NCI-H526 treated with DMSO at 0.1 percent for 48 hours (cell line): ENCODE measurements around the gene UBE2N.

Source experiments
- DNase-seq: peaks from one replicate; lab custom pipeline; 2025; lab: John Stamatoyannopoulos, UW

The UBE2N gene

DNA sequence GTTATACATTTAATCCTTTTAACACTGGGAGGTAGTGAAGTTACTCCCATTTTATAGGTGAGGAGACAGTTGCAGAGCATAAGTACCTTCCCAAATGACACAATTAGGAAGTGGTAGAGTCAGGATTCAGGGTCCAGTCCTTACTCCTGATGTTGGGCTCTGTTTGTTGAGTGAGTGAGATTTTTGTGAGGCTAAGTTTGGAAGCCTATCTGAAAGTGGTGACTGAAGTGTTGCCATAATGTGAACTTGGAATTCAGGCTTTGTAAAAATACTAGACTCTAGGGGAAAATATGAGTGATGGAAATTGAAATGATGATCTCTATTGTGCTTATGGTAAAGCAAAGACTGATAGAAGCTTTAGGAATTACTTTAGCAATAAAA, 61.8 kb downstream of the UBE2N start:
- DNase-seq, result no peak

DNA sequence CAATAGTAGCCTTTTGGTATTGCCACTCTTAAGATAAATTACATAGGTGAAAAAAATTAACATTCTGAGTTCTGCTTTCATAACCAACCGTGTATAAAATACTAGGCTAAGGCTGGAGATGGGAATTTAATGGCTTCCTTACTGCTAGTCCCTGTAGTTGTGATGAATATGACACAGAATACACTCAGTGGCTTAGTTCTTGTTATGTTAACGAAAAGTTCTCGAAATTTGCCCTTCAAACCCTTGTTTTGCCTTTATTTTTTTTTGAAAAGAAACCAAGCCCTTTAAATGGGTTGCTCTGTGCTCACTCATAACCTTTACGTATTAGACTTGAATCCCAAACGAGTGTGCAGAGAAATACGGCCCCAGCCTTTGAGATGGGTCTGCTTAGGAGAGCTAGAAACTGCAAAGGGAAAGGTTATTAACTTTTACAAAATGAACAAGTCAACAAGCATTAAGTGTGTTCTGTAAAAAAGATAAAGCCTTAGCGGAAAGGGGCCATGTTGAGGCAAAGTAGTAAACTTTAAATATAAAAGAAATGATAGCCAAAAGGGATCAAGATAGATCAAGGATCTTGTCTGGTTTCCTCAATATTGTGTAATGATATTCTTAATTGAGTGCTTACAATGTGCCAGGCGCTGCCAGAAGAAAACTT, 62.3 kb downstream of the UBE2N start:
- DNase-seq, result peak; percentile 63

DNA sequence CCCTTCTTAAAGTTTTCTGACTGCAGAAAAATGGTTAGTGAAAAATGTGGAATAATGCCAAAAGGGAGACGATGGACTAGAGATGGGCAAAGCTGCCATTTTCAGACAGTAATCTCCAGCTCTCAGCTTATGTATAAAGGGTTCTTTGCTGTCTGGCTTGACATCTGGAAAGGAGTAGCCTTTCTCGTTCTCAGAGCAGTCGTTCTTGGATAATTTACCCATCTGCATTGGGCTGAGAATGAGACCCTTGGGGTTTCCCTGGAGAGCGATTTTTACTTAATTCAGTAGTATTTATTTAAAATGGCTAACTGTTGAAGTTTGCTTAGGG, 62.8 kb downstream of the UBE2N start:
- DNase-seq, result peak; percentile 62

DNA sequence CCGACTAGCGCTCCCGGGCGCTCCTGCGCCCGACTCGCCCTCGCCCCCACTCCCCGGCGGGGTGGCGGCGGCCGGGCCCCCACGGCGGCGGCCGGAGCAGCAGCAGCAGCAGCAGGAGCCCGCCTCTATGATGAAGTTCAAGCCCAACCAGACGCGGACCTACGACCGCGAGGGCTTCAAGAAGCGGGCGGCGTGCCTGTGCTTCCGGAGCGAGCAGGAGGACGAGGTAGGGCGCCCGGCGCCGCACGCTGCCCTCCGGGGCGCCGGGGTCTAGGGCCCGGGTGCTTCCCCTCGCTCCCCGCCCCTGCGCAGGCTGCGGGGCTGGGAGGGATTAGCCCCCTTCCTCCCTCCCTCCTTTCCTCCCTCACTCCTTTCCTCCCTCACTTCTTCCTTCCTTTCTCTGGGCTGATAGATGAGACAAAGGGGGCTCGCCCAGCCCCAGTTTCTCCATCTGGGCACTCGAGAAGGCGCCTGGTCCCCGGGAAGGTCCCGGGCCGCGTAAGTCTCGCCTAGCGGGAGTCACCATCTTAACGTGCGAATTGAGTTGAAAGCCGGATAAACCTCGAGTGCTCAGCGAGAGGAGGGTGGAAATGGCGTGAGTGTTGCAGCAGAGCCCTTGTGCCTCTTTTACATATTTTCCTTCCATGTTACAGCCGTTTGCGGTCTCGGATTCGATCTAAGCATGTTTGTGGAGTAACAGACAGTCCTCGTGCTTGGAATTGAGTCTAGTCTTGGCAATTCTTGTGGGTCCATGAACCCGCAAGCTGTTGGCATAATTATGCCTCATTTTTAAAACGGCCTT, 63.4 kb downstream of the UBE2N start:
- DNase-seq, result peak; percentile 70

DNA sequence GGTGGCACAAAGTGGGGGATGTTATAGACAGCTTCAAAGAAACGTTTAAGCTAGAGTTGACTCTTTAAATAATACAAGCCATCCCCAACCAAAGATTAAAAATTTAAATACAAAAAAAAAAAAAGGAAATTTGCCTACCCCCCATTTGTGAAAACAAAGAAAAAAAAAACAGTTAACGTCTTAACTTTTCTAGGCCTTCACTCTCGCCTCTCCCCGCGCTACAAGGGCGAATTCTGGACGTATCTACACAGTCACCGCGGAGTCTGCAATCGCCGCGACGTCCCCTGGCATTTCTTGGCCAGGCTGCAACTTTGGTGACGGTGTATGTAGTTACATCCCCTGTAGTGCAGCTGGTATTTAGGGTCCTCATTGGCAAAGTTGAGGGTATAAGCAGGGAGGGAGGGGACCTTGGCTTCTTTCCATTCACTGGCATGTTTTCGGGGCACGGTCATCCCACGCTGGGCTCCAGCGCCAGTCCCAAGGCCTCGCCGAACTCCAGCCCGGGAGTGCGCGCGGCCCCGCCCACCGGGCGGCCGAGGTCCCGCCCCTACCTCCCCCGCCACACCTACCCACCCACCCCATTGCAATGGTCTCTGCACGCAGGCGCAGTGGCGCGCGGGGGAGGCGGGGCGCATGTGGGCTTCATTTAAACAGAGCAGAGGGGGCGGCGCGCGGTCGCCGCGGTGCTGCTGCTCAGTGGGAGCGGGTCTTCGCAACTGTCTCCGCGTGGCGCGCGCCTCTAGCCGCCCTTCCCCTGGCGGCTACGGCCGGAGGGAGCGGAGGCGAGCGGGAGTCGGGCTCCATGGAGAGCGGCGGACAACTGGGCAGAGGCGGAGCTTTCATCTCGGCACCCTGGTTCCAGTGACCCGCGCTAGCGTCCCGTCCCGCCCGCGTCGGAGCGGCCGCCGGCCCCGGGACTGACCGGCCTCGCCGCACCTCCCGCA, 64.2 kb downstream of the UBE2N start, which contains the start of gene NUDT4:
TSS of gene NUDT4 (plus strand) at position 674 of the 944 bp plus-strand sequence. CDS start 398 bp downstream, outside the sequence.
- peak; percentile 83 for DNase-seq

DNA sequence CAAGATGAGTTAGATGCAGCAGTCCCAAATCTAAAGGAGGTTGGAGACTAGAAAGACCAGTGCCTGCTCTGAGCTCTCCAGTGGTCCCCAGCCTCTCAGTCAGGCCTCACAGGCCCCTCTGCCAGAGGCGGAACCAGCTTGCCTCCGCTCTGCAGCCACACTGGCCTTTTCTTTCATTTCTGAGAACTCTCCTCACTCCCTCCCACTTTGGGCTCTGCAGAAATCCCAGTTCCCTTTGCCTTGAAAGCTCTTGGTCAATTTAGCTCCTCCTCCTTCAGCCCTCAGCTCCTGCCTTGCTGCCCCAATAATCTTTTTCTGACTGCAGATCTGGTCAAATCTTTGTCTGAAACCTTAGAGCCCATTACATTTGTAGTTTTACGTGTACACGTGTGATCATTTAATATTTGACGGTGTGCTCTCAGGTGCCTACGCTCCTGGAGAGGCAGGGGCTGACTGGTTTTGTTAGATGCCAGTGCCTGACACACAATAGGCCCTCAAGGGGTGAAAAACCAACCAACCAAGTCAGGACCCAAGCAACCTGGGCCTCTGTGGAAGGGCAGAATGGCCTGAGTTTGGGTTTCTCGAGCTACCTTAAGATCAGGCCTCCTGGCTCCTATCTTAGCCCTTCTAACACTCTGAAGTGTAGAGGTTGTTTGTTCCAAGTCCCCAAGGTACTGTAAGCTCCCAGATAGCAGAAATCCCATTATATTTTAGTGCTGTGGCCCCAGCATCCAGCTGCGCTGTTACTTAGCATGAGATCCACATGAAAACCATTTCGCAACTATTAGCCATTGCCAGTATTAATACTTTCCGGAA, 65.1 kb downstream of the UBE2N start:
- DNase-seq, result no peak

DNA sequence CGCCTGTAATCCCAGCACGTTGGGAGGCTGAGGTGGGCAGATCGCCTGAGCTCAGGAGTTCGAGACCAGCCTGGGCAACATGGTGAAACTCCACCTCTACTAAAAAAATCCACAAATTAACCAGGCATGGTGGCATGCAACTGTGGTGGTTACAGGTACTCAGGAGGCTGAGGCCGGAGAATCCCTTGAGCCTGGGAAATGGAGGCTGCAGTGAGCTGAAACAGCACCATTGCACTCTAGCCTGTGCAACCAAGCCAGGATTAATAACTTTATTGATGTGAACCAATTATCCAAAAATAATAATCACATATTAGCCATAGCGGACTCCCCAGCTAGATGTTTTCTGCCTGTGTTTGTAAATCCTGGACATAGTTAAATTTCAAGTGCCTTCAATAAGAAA, 65.8 kb downstream of the UBE2N start:
- no peak for DNase-seq

DNA sequence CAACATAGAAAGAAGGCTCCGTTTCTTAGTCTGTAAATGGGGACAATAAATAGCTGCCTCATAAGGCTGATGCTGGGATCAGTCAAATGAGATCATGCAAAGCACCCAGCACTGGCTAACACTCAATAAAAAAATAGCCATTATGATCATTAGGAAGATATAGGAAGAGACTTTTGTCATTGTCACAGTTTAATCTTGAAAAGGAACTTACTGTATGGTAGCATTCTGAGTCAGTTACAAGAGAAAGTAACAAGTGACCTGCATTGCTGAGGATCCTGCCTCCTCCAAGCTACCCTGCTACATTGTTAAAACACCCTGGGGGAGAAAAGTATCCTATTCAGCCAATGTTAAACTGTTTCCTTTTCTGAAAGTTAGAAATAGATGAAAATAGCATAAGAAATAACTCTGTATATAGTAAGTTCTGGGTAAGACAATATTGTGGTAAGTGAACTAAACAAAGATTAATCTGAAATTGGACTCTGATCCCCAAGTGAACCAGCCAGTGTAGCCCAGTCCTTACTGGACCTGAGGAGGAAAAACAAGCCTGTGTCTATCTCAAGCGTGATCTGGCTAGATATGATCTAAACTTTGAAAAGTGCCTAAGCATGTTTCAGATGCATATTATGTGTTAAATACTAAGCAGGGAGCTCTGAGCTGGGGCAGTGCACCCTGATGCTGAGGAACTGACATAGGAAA, 67.6 kb downstream of the UBE2N start:
- DNase-seq, result no peak

DNA sequence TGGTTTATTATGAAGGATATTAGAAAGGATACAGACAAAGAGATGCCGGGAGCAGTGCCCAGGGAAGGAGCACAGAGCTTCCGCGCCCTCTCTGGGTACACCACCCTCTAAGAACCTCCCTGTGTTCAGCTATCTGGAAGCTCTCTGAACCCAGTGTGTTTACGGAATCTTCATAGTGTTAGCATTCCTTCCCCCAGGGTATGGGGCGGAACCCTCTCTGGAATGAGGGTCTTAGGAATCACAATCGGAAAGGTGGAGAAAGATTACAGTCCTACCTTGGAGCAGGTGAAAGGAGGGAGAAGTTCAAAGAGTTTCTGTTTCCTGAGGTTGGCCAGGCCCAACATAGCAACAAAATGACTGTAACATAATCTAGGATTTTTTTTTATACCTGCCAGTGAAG, 70.8 kb downstream of the UBE2N start:
- DNase-seq, result no peak

DNA sequence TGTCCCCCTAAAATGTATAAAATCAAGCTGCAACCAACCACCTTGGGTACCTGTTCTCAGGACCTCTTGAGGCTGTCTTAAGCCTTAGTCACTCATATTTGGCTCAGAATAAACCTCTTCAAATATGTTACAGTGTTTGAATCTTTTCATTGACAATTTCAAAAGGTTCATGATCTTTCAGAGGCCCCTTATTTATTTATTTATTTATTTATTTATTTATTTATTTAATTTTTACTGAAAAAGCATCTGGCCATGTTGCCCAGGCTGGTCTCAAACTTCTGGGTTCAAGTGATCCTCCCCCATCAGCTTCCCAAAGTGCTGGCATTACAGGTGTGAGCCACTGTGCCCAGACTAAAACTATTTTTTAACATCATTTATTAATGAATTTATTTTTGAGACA, 72.2 kb downstream of the UBE2N start:
- no peak for DNase-seq

DNA sequence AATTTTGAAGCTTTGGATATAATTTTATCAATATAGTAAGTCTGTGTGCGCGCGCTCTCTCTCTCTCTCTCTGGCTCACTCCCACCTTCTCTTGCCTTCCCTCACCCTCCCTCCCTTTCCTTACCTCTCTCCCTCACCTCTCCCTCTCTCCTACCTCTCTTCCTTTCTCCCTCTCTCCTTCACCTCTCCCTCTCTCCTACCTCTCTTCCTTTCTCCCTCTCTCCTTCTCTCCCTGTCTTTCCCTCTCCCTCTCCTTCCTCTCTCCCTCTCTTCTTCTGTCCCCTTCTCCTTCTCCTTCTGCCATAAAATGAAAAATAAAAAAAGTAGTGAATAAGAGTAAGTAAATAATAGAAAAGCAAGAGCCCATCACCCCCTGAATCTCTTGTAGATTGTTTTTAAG, 73.0 kb downstream of the UBE2N start:
- DNase-seq, result no peak

DNA sequence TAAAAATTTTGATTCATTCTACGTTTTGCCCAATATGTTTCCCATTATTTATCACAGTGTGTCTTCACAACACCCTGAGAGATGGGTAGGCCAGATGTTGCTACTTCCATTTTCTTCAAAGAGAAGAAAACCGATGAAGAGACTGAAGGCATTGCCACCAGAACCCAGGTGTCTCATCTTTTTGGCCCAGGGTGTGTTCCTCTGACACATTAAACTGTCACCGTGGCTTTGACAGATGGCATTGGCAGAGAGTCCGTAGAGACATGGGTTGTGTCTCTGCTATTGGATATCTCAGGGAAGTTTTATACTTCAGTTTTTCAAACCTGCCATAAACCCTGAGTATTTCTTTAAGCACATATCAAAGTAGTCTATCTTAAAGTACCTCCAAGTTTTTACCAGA, 75.3 kb downstream of the UBE2N start:
- DNase-seq, result no peak

DNA sequence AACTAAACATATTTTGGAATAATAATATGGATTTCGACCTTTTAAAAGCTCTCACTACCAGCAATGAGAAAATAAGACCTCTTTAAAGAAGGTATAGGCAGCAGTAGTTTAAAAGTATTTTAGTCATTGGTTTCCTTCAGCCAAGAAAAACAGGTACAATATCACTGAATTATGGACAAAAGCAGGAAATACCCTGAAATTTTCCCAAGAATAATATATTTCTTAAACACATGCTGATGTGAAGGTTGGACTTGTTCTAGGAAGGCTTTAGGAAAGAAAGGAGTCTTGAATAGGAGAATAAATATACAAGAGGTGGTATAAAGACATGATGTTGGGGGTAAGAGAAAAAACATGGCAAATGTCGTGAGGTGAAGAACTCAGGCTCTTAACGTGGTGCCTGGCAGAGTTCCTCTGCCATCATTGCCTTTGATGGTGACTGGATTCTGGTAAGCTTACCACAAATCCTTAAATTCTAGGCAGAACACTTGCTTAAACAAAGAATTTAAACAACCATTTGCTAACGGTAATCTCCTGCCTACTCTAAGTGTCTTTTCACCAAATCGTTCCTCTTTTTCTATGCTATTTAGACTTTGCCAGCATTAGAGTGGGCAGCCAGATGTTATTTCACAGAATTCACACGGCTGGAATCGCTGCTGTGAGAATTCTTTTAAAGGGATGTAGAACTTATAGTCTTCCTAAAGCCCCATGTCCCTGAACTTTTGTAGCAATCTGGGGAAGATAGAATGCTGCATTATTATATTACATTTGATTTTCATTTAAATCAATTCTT, 75.9 kb downstream of the UBE2N start:
- DNase-seq, result no peak

DNA sequence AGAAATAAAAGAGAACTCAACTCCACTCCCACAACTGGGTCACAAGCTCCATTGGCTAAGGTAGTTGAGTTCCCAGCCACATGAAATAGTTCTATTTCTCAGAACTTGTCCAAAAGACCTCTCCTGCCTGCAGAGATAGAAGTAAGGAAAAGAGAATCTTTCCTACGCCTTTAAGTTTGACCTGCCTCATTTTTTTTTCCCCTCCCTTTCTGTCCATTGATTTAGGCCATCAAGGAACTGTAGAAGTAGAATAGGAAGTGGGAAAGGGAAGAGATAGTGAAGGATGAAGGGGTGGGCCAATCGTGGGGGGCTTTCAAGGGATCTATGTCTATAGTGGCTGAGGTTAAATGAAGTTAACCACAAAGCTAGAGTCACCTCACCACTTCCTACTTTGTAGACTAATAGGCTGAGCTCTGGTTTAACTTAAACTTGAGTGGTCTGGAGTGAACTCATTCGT, 77.9 kb downstream of the UBE2N start:
- no peak for DNase-seq

DNA sequence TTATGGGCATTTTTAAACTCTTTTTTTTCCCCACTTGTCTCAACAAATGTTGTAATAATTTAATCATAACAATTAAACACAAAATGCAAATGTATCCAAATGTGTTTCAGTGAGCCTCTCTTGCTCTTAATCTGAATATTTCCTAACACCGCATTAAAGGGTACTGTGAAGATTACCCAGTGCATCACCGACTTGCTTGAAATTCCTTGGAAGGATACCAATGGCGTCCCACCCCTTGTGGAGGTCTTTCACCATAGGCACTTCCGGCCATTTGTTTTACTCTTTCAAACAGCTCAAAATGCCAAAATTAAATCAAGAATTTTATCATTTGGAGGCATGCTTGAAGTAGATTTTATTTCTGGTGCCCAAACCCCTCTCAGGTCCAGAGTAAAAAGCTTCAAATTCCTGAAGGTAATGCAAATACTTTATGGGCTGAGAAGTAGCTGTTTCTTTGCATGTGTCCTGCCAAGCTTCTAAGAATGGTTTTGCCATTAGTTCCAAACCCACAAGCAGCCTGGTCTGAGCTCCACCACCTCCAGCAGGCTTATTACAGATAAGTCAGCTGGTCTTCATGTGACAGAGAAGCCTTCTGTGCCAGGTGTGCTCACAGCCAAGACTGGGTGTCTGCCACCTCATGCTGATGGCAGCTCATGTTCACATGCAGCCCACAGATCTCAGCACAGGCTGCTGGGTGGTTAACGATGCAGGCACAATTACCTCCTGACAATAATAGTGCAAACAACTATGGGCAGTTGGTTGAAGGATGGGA, 80.4 kb downstream of the UBE2N start:
- no peak for DNase-seq

DNA sequence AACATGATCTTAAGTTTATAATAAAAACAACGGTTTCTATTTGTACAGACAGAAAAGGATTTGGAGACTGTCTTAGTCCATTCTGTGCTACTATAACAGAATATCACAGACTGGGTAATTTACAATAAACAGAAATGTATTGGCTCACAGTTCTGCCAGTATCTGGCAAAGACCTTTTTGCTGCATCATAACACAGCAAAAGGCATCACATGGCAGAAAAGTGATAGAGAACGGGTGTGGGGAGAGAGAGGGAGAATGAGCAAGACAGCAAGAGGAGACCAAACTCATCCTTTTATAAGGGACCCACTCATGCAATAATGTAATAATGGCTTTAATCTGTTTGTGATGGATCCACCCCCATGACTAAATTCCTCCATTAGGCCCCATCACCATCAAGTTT, 81.1 kb downstream of the UBE2N start:
- DNase-seq, result no peak

DNA sequence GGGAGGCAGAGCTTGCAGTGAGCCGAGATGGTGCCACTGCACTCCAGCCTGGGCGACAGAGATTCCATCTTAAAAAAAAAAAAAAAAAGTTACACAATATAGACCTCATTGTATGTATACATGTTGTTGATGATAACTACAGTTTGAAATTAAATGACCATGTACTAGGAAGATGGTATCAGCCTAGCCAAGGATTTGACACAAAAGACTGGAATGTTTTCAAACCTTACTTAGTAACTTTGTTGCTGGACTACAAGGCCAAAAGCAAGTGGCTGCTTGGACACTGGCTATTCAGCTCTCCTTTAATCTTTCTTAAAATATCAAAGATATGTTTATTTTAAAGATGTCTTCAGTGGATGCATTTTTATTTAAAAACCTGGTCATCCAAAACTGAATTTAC, 82.9 kb downstream of the UBE2N start:
- DNase-seq, result no peak

DNA sequence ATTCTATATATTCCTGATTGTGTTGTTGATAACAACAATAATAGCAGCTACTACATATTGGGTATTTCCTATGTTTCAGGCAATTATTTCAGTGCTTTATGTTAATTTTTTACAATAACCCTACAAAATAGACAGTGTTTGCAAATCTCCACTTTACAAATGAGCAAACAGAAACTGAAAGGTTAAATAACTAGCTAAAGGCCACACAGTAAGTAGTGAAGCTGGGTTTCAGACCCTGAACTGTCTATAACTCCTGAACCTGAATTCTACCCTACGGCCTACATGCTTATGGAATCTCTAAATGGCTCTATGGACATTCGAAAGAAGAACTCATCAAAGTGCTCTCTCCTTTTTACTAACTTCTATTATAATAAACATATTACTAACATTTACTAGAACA, 83.7 kb downstream of the UBE2N start:
- DNase-seq, result no peak

DNA sequence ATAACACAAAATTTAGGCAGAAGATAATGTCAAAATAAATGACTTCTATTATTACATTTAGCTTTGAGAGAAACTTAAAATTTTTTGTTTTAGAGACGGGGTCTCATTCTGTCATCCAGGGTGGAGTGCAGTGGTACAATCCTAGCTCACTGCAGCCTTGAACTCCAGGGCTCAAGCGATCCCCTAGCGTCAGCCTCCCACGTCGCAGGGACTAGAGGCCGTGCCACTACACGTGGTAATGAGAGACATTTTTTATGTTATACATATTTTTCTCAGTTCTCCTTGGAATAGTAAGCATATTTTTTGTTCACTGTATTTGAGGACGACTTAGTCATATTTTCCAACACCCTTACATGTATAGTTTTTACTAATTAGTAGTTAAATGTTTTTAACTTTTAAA, 85.5 kb downstream of the UBE2N start:
- no peak for DNase-seq
